GM12874 (cell line): Measurements from ENCODE around the gene PTH.

Experiments
- CTCF ChIP-seq: IDR thresholded peaks from 2 replicates; pipeline ENCODE4 v1.5.1; 2011; ENCODE audit warnings: low read depth, mild to moderate bottlenecking, control low read depth, low read length, moderate library complexity; ENCODE audit not compliant: insufficient read depth

The PTH gene

GRCh38 chr11:13448876-13449275 is 46.9 kb downstream of the PTH start:
- no peak for TF ChIP-seq CTCF

- no peak for TF ChIP-seq CTCF
These were observed 49.4 kb downstream of the PTH start for GRCh38 chr11:13446444-13446843.

GRCh38 chr11:13445588-13445987 is 50.2 kb downstream of the PTH start:
- no peak for TF ChIP-seq CTCF
